Measurements from ENCODE around the gene LPP. TPM values are rescaled to one million over a fixed set of nuclear protein-coding genes. Genes with fewer than 3 reads are reported as not detected.

The LPP gene
- total and polyA plus RNA-seq, 9 of the 15 experiments (the other 6 are each of a cell fraction or from before 2014, with no cell fraction given), result 0.07 to 0.18 TPM; not detected in 7

GRCh38 chr3:188233320-188233719, 79.4 kb downstream of the LPP start:
- H3K27ac ChIP-seq (ENCODE audit: extremely low read depth, low read depth, low read length), result no peak overlapping the region
- no peaks in the 10 kb centered on the region for H3K36me3 ChIP-seq (ENCODE audit: control insufficient read depth, insufficient read depth, low read length)
- in situ Hi-C loops (cut with MboI) (no loop called here), intact Hi-C loops (cut with micrococcal nuclease) (no loop called here)
- no peaks in the 10 kb centered on the region for H3K79me2 ChIP-seq (ENCODE audit: control insufficient read depth, insufficient read depth, low read length)
- no peaks in the 10 kb centered on the region for H4K20me1 ChIP-seq (replicated peaks; ENCODE audit: control insufficient read depth, insufficient read depth, low read length)
- ChIA-PET CTCF (ENCODE audit: low intra/inter-chr PET ratio) (no interaction called here), POLR2A (no interaction called here)
- BruUV-seq (replicated peaks), result no TSS peak
- no peak overlapping the region for H3K9ac ChIP-seq (ENCODE audit: insufficient read depth in 1 of 2, low read depth in 2 of 2, low read length in 2 of 2)
- ATAC-seq (no peak), DNase-seq (ENCODE audit: extremely low read depth in 1 of 4, low spot score in 3 of 4) (no peak), FAIRE-seq (no peak)
- peaks cover 0 to 5% of the 10 kb centered on the region in 2 experiments; a peak in 1 of 5 replicates for H3K27me3 ChIP-seq (ENCODE audit: control insufficient read depth in 2 of 2, insufficient read depth in 2 of 2, low read length in 2 of 2)
- no peak overlapping the region for H3K4me2 ChIP-seq (ENCODE audit: insufficient read depth, low read length)
- TF ChIP-seq C11orf30 (IDR thresholded peaks at IDR 0.05; ENCODE audit: low read depth) (no peak), ZNF77 (CRISPR knock-in tag; IDR thresholded peaks at IDR 0.05) (no peak), ZNF408 (CRISPR knock-in tag; IDR thresholded peaks at IDR 0.05; ENCODE audit: low read depth) (no peak), SIRT6 (IDR thresholded peaks at IDR 0.05; ENCODE audit: low read depth, low read length) (no peak), KDM1A (IDR thresholded peaks at IDR 0.05) (no peak), ATF1 (CRISPR knock-in tag; IDR thresholded peaks at IDR 0.05) (no peak), ATF1 (tag; IDR thresholded peaks at IDR 0.05) (no peak)
- no peak overlapping the region for H3K4me3 ChIP-seq
- 0% methylated on average over 1 of the region's 1 CpG for WGBS (ENCODE audit: insufficient coverage, low coverage, missing lambda C conversion rate)
- H3K9me3 ChIP-seq (replicated peaks; ENCODE audit: control insufficient read depth, insufficient read depth, low read depth, low read length), result no peaks in the 10 kb centered on the region
- H3K4me1 ChIP-seq (replicated peaks in 1 of 2; ENCODE audit: control insufficient read depth in 2 of 2, insufficient read depth in 2 of 2, low read length in 2 of 2), result no peaks in the 10 kb centered on the region
- H2AFZ ChIP-seq (ENCODE audit: low read depth, low read length), result no peak overlapping the region
- H3K9me1 ChIP-seq (ENCODE audit: control insufficient read depth, insufficient read depth, low read length), result no peaks in the 10 kb centered on the region

GRCh38 chr3:188234132-188234531, 80.2 kb downstream of the LPP start:
- H3K4me2 ChIP-seq (ENCODE audit: insufficient read depth, low read length), result no peak overlapping the region
- BruUV-seq (replicated peaks), result no TSS peak
- WGBS (ENCODE audit: insufficient coverage, low coverage, missing lambda C conversion rate), result 0% methylated on average over 3 of the region's 3 CpGs
- peaks cover 0 to 5% of the 10 kb centered on the region in 2 experiments; a peak in 1 of 5 replicates for H3K27me3 ChIP-seq (ENCODE audit: control insufficient read depth in 2 of 2, insufficient read depth in 2 of 2, low read length in 2 of 2)
- no peaks in the 10 kb centered on the region for H3K9me3 ChIP-seq (replicated peaks; ENCODE audit: control insufficient read depth, insufficient read depth, low read depth, low read length)
- H3K79me2 ChIP-seq (ENCODE audit: control insufficient read depth, insufficient read depth, low read length), result no peaks in the 10 kb centered on the region
- intact Hi-C loops (cut with micrococcal nuclease), result no loop called here
- no peak for DNase-seq (ENCODE audit: extremely low read depth in 1 of 4, low spot score in 3 of 4)
- H4K20me1 ChIP-seq (replicated peaks; ENCODE audit: control insufficient read depth, insufficient read depth, low read length), result no peaks in the 10 kb centered on the region
- no peak overlapping the region for H3K4me3 ChIP-seq
- CTCF ChIA-PET (ENCODE audit: low intra/inter-chr PET ratio), result no interaction called here
- H3K4me1 ChIP-seq (replicated peaks in 1 of 2; ENCODE audit: control insufficient read depth in 2 of 2, insufficient read depth in 2 of 2, low read length in 2 of 2), result no peaks in the 10 kb centered on the region
- no peaks in the 10 kb centered on the region for H3K36me3 ChIP-seq (ENCODE audit: control insufficient read depth, insufficient read depth, low read length)
- no peak overlapping the region for H3K27ac ChIP-seq (ENCODE audit: extremely low read depth, low read depth, low read length)
- no peak overlapping the region for H3K9ac ChIP-seq (ENCODE audit: insufficient read depth in 1 of 2, low read depth in 2 of 2, low read length in 2 of 2)
- POLR2A ChIA-PET, result no interaction called here
- FAIRE-seq, result no peak
- ATAC-seq, result no peak
- H2AFZ ChIP-seq (ENCODE audit: low read depth, low read length), result no peak overlapping the region
- in situ Hi-C loops (cut with MboI), result no loop called here
- H3K9me1 ChIP-seq (ENCODE audit: control insufficient read depth, insufficient read depth, low read length), result no peaks in the 10 kb centered on the region
- TF ChIP-seq MEF2A (IDR thresholded peaks at IDR 0.05; ENCODE audit: control insufficient read depth, low read depth, low read length) (no peak), TFAP4 (CRISPR knock-in tag; IDR thresholded peaks at IDR 0.05; ENCODE audit: borderline replicate concordance) (no peak), ZNF311 (CRISPR knock-in tag; IDR thresholded peaks at IDR 0.05) (no peak), RREB1 (CRISPR knock-in tag; IDR thresholded peaks at IDR 0.05) (no peak), SMARCC2 (IDR thresholded peaks at IDR 0.05; ENCODE audit: low read depth) (no peak)

All from K562 (cell line).